IMR-90 (cell line): ENCODE measurements around the gene KCNF1. TPM values are rescaled to one million over a fixed set of nuclear protein-coding genes. Genes with fewer than 3 reads are reported as not detected.
A peak's percentile ranks its signal among the peaks of the same experiment; 100 is the strongest.

Experiments used
- ATAC-seq: fragments of 200-7000 bp; cut with Tn5 transposase; 2 replicates; pipeline ENCODE4 v1.9.1; 2020; ENCODE audit warnings: low read depth, mild to moderate bottlenecking, moderate library complexity
- BruUV-seq: library from RNA; stranded (reverse); fragments of 400-500 nt; replicated peaks from 2 replicates; lab custom pipeline; 2021; lab: Mats Ljungman, UMichigan
- CTCF ChIA-PET: fragments of 300-600 bp; formaldehyde crosslinking; extraction: SDS; loops from one replicate; lab custom pipeline; 2021; ENCODE audit warnings: antibody characterized with exemption; lab: Yijun Ruan, JAX
- POLR2A ChIA-PET: fragments of 300-600 bp; sonication (Branson Sonifier 250); formaldehyde crosslinking; loops from one replicate; lab custom pipeline; 2022; ENCODE audit warnings: antibody characterized with exemption; ENCODE audit not compliant: unreplicated experiment; lab: Charles Lee
- DNase-seq: peaks from one replicate; pipeline ENCODE4 v3.0.0; 2013
- H2AFZ ChIP-seq: replicated peaks from 2 replicates; pipeline ENCODE3; 2013; ENCODE audit warnings: low read length, mild to moderate bottlenecking; ENCODE audit not compliant: poor library complexity
- H2AK5ac ChIP-seq: 2 replicates; pipeline ENCODE4 v1.6.1; 2013; ENCODE audit warnings: low read depth, low read length, inconsistent platforms
- H2AK9ac ChIP-seq: replicated peaks from 2 replicates; pipeline ENCODE3; 2013; ENCODE audit warnings: mild to moderate bottlenecking, low read depth, low read length, moderate library complexity; ENCODE audit not compliant: poor library complexity
- H2BK120ac ChIP-seq: 2 replicates; pipeline ENCODE4 v1.6.1; 2013; ENCODE audit warnings: low read depth, low read length, inconsistent platforms
- H2BK15ac ChIP-seq: 3 replicates; pipeline ENCODE4 v1.6.1; 2013; ENCODE audit warnings: low read depth, low read length, inconsistent platforms
- H2BK20ac ChIP-seq: 2 replicates; pipeline ENCODE4 v1.6.1; 2013; ENCODE audit warnings: low read depth, mild to moderate bottlenecking, inconsistent platforms, low read length, moderate library complexity
- H2BK5ac ChIP-seq: 2 replicates; pipeline ENCODE4 v1.6.1; 2013; ENCODE audit warnings: mild to moderate bottlenecking, low read depth, low read length, inconsistent platforms; ENCODE audit not compliant: poor library complexity, severe bottlenecking
- H3K14ac ChIP-seq: replicated peaks from 2 replicates; pipeline ENCODE4 v1.6.1; 2013; ENCODE audit warnings: low read depth, low read length, inconsistent platforms
- H3K18ac ChIP-seq: 2 replicates; pipeline ENCODE4 v1.6.1; 2013; ENCODE audit warnings: low read depth, low read length, control low read depth
- H3K23ac ChIP-seq: 2 replicates; pipeline ENCODE4 v1.6.1; 2013; ENCODE audit warnings: low read depth, low read length, inconsistent platforms
- H3K27ac ChIP-seq: 2 replicates; pipeline ENCODE4 v1.5.1; 2013; ENCODE audit warnings: mild to moderate bottlenecking, control low read depth, low read length; ENCODE audit not compliant: insufficient read depth
- H3K27me3 ChIP-seq: 2 replicates; pipeline ENCODE4 v1.6.1; 2013; ENCODE audit warnings: low read length; ENCODE audit not compliant: control insufficient read depth, insufficient read depth
- H3K36me3 ChIP-seq: 2 replicates; pipeline ENCODE4 v1.6.1; 2013; ENCODE audit warnings: low read length, mixed read lengths; ENCODE audit not compliant: control insufficient read depth, insufficient read depth
- H3K4ac ChIP-seq: 2 replicates; pipeline ENCODE4 v1.6.1; 2013; ENCODE audit warnings: low read depth, low read length, inconsistent platforms
- H3K4me1 ChIP-seq: 2 replicates; pipeline ENCODE4 v1.6.1; 2013; ENCODE audit warnings: low read length, mixed read lengths; ENCODE audit not compliant: control insufficient read depth, insufficient read depth
- H3K4me2 ChIP-seq: 2 replicates; pipeline ENCODE4 v1.6.1; 2013; ENCODE audit warnings: low read depth, mild to moderate bottlenecking, control low read depth, low read length, moderate library complexity
- H3K4me3 ChIP-seq: 2 replicates; pipeline ENCODE4 v1.5.1; 2013; ENCODE audit warnings: low read depth, mild to moderate bottlenecking, control low read depth, low read length, moderate library complexity; ENCODE audit not compliant: insufficient read depth
- H3K56ac ChIP-seq: 2 replicates; pipeline ENCODE4 v1.6.1; 2013; ENCODE audit warnings: low read length, inconsistent platforms; ENCODE audit not compliant: insufficient read depth; ENCODE audit errors: extremely low read depth
- H3K79me1 ChIP-seq, 2 experiments: 2 replicates each; pipeline ENCODE4 v1.6.1; 2013; ENCODE audit warnings: low read length in 2 of 2, inconsistent platforms in 1 of 2, low read depth in 1 of 2
- H3K9ac ChIP-seq: 2 replicates; pipeline ENCODE4 v1.6.1; 2013; ENCODE audit warnings: low read depth, low read length, control low read depth
- H3K9me1 ChIP-seq: 2 replicates; pipeline ENCODE4 v1.6.1; 2013; ENCODE audit warnings: low read length, inconsistent platforms; ENCODE audit not compliant: insufficient read depth
- H3K9me3 ChIP-seq: 2 replicates; pipeline ENCODE4 v1.6.1; 2013; ENCODE audit warnings: low read length; ENCODE audit not compliant: control insufficient read depth, insufficient read depth
- H4K20me1 ChIP-seq: 2 replicates; pipeline ENCODE4 v1.6.1; 2013; ENCODE audit warnings: low read length, inconsistent platforms; ENCODE audit not compliant: insufficient read depth
- H4K5ac ChIP-seq: 2 replicates; pipeline ENCODE4 v1.6.1; 2013; ENCODE audit warnings: mild to moderate bottlenecking, low read depth, low read length, control low read depth
- H4K8ac ChIP-seq, 2 experiments: 2 replicates each; pipeline ENCODE4 v1.6.1; 2013; ENCODE audit warnings: low read depth in 2 of 2, low read length in 2 of 2, control low read depth in 1 of 2, inconsistent platforms in 1 of 2
- H4K91ac ChIP-seq: 2 replicates; pipeline ENCODE4 v1.6.1; 2013; ENCODE audit warnings: low read depth, low read length, inconsistent platforms; ENCODE audit not compliant: insufficient read depth
- BHLHE40 ChIP-seq: fragments of 150-350 bp; IDR thresholded peaks from 2 replicates; pipeline ENCODE4 v1.6.1; 2016; ENCODE audit warnings: mild to moderate bottlenecking, low read depth, low read length
- CEBPB ChIP-seq: IDR thresholded peaks from 2 replicates; pipeline ENCODE4 v1.6.1; 2012; ENCODE audit warnings: low read depth, low read length, improper control_type of control experiment
- CHD1 ChIP-seq: IDR thresholded peaks from 2 replicates; pipeline ENCODE4 v1.6.1; 2012; ENCODE audit warnings: low read depth, low read length, improper control_type of control experiment
- FOS ChIP-seq: fragments of 150-350 bp; IDR thresholded peaks from 2 replicates; pipeline ENCODE4 v1.6.1; 2016; ENCODE audit warnings: low read depth, low read length
- MAFK ChIP-seq: IDR thresholded peaks from 2 replicates; pipeline ENCODE4 v1.6.1; 2012; ENCODE audit warnings: low read depth, low read length, improper control_type of control experiment
- MAZ ChIP-seq: IDR thresholded peaks from 2 replicates; pipeline ENCODE4 v1.6.1; 2012; ENCODE audit warnings: low read depth, mild to moderate bottlenecking, low read length, improper control_type of control experiment, moderate library complexity, borderline replicate concordance
- MXI1 ChIP-seq: IDR thresholded peaks from 2 replicates; pipeline ENCODE4 v1.6.1; 2012; ENCODE audit warnings: low read depth, mild to moderate bottlenecking, low read length, moderate library complexity, borderline replicate concordance
- NFE2L2 ChIP-seq: fragments of 150-350 bp; IDR thresholded peaks from 2 replicates; pipeline ENCODE4 v1.6.1; 2016; ENCODE audit warnings: low read depth, mild to moderate bottlenecking, low read length
- POLR2A ChIP-seq: IDR thresholded peaks from 2 replicates; pipeline ENCODE4 v1.6.1; 2012; ENCODE audit warnings: mild to moderate bottlenecking, low read depth, low read length
- RAD21 ChIP-seq: IDR thresholded peaks from 2 replicates; pipeline ENCODE4 v1.6.1; 2012; ENCODE audit warnings: low read length, improper control_type of control experiment
- RCOR1 ChIP-seq: IDR thresholded peaks from 2 replicates; pipeline ENCODE4 v1.6.1; 2012; ENCODE audit warnings: mild to moderate bottlenecking, low read length, improper control_type of control experiment; ENCODE audit not compliant: insufficient replicate concordance
- RFX5 ChIP-seq: IDR thresholded peaks from 2 replicates; pipeline ENCODE4 v1.8.0; 2012; ENCODE audit warnings: low read depth, mild to moderate bottlenecking, low read length, moderate library complexity
- SMC3 ChIP-seq: fragments of 150-350 bp; IDR thresholded peaks from 2 replicates; pipeline ENCODE4 v1.6.1; 2016; ENCODE audit warnings: low read depth, mild to moderate bottlenecking, antibody characterized with exemption, low read length, moderate library complexity
- WGBS, 2 experiments: methylation state at CpG; one replicate each; pipeline versions ENCODE4 v1.1.5 to v1.1.7; 2013; ENCODE audit warnings: missing lambda C conversion rate in 2 of 2; ENCODE audit not compliant: insufficient read length in 1 of 2; ENCODE audit errors: extremely low coverage in 2 of 2; 5-methylcytosine and 5-hydroxymethylcytosine counted together
- dilution Hi-C: fragments of 300-500 bp; cut with HindIII; formaldehyde crosslinking; loops from one replicate; pipeline ENCODE4 v1.14.3; 2018; ENCODE audit warnings: low sequenced_read_pairs; ENCODE audit not compliant: unreplicated experiment
- in situ Hi-C: fragments of 300-500 bp; cut with MboI; formaldehyde crosslinking; loops from 3 replicates; pipeline ENCODE4 v1.14.3; 2019; ENCODE audit warnings: low sequenced_read_pairs, inconsistent platforms, mixed read lengths
- intact Hi-C: fragments of 100-400 bp; cut with micrococcal nuclease; formaldehyde crosslinking; loops from 2 replicates; pipeline ENCODE4 v1.10.0; 2022
- polyA plus RNA-seq, 3 experiments: library from polyadenylated mRNA; depleted of rRNA; stranded (reverse); fragments of >200 nt; gene quantifications; 2 replicates each; pipeline ENCODE4 v1.2.3, GENCODE V29; 2012; ENCODE audit warnings: low replicate concordance in 1 of 3
- total RNA-seq: library from RNA; depleted of rRNA; stranded (reverse); fragments of >200 nt; gene quantifications from 2 replicates; pipeline ENCODE4 v1.2.3, GENCODE V29; 2012
- TF ChIP-seq, protein P1 (sequence below): fragments of 150-350 bp; IDR thresholded peaks from 2 replicates; pipeline ENCODE4 v1.6.1; 2016; ENCODE audit warnings: low read depth, mild to moderate bottlenecking, low read length, moderate library complexity, borderline replicate concordance
- TF ChIP-seq, protein P2 (sequence below): fragments of 150-350 bp; IDR thresholded peaks from 2 replicates; pipeline ENCODE4 v1.6.1; 2017; ENCODE audit warnings: mild to moderate bottlenecking, antibody characterized with exemption, low read length, low read depth
- TF ChIP-seq, protein P3 (sequence below): conservative IDR thresholded peaks from 2 replicates; pipeline ENCODE4 v1.5.1; 2012; ENCODE audit warnings: mild to moderate bottlenecking, low read depth, low read length, improper control_type of control experiment

The KCNF1 gene
- total and polyA plus RNA-seq, 2 of the 4 experiments (the other 2 are of a cell fraction), result 0.54 to 1.4 TPM

DNA sequence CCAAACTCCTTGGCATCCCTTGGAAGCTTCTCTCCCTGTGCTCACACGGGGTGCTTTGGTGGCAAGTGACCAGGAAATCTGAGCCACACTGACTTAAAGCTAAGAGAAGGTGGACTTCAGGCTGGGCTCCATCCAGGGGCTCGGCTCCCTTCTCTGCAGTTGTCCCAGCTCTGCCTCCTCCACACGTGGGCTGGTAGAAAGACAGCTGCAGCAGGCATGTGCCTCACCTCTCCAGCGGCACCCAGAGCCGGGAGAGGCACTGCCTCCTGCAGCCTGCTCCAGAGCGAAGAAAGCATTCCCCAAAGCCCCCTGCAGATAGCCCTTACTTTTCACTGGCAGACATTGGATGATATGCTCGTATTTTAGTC lies 11.3 kb downstream of the KCNF1 start:
- H3K23ac ChIP-seq, result no peak overlapping the region
- H3K4ac ChIP-seq, result no peak overlapping the region
- H2BK120ac ChIP-seq, result no peak overlapping the region
- TF ChIP-seq RAD21 (no peak), CEBPB (no peak), FOS (no peak), MAFK (no peak), POLR2A (no peak), RCOR1 (no peak), NFE2L2 (no peak), MXI1 (no peak), RFX5 (no peak), BHLHE40 (no peak), MAZ (no peak), SMC3 (no peak), CHD1 (no peak)
- TF ChIP-seq, protein P1, sequence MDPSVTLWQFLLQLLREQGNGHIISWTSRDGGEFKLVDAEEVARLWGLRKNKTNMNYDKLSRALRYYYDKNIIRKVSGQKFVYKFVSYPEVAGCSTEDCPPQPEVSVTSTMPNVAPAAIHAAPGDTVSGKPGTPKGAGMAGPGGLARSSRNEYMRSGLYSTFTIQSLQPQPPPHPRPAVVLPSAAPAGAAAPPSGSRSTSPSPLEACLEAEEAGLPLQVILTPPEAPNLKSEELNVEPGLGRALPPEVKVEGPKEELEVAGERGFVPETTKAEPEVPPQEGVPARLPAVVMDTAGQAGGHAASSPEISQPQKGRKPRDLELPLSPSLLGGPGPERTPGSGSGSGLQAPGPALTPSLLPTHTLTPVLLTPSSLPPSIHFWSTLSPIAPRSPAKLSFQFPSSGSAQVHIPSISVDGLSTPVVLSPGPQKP, result no peak
- TF ChIP-seq, protein P2, sequence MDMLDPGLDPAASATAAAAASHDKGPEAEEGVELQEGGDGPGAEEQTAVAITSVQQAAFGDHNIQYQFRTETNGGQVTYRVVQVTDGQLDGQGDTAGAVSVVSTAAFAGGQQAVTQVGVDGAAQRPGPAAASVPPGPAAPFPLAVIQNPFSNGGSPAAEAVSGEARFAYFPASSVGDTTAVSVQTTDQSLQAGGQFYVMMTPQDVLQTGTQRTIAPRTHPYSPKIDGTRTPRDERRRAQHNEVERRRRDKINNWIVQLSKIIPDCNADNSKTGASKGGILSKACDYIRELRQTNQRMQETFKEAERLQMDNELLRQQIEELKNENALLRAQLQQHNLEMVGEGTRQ, result no peak
- TF ChIP-seq, protein P3, sequence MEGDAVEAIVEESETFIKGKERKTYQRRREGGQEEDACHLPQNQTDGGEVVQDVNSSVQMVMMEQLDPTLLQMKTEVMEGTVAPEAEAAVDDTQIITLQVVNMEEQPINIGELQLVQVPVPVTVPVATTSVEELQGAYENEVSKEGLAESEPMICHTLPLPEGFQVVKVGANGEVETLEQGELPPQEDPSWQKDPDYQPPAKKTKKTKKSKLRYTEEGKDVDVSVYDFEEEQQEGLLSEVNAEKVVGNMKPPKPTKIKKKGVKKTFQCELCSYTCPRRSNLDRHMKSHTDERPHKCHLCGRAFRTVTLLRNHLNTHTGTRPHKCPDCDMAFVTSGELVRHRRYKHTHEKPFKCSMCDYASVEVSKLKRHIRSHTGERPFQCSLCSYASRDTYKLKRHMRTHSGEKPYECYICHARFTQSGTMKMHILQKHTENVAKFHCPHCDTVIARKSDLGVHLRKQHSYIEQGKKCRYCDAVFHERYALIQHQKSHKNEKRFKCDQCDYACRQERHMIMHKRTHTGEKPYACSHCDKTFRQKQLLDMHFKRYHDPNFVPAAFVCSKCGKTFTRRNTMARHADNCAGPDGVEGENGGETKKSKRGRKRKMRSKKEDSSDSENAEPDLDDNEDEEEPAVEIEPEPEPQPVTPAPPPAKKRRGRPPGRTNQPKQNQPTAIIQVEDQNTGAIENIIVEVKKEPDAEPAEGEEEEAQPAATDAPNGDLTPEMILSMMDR, result no peak
- ATAC-seq (no peak), DNase-seq (no peak)
- H3K9me3 ChIP-seq, result no peaks in the 10 kb centered on the region
- no TSS peak for BruUV-seq
- no peaks in the 10 kb centered on the region; a peak in 1 of 4 replicates for H3K79me1 ChIP-seq
- in situ Hi-C loops (loop anchor here (5.0 kb wide), 1 partner anchor 199 kb away; no protein-coding TSS in a partner anchor), dilution Hi-C loops (no loop called here), intact Hi-C loops (loop anchor here (5.0 kb wide), 1 partner anchor 824 kb away; the partner anchor contains the start of gene LPIN1)
- no peak overlapping the region for H2BK15ac ChIP-seq
- no peak overlapping the region for H3K4me3 ChIP-seq
- H2BK20ac ChIP-seq, result no peak overlapping the region
- WGBS, 2 experiments, result 100% methylated on average over 4 of the region's 7 CpGs; no CpG with 5 or more reads in 1 of the 2 experiments
- no peaks in the 10 kb centered on the region for H4K20me1 ChIP-seq
- H3K9me1 ChIP-seq, result peaks cover 12% of the 10 kb centered on the region; the same call in 1 of the 2 replicates
- H3K27ac ChIP-seq, result no peak overlapping the region
- ChIA-PET CTCF (no interaction called here), POLR2A (no interaction called here)
- no peak overlapping the region for H4K8ac ChIP-seq
- H2BK5ac ChIP-seq, result no peak overlapping the region
- no peak overlapping the region for H2AK9ac ChIP-seq
- H3K18ac ChIP-seq, result no peak overlapping the region
- H3K27me3 ChIP-seq, result no peaks in the 10 kb centered on the region
- H2AFZ ChIP-seq, result no peak overlapping the region
- no peak overlapping the region for H3K9ac ChIP-seq
- no peak overlapping the region for H3K56ac ChIP-seq
- H3K36me3 ChIP-seq, result no peaks in the 10 kb centered on the region
- H3K4me2 ChIP-seq, result no peak overlapping the region
- peaks cover 13% of the 10 kb centered on the region for H3K4me1 ChIP-seq
- peak overlapping the region; percentile 51; the same call in 1 of the 2 replicates for H2AK5ac ChIP-seq
- H3K14ac ChIP-seq, result no peak overlapping the region
- no peak overlapping the region for H4K5ac ChIP-seq
- H4K91ac ChIP-seq, result no peak overlapping the region; the same call in 1 of the 2 replicates
